ENCODE data around the gene MCM8. TPM values are rescaled to one million over a fixed set of nuclear protein-coding genes. Genes with fewer than 3 reads are reported as not detected.

MCM8 gene
- total and polyA plus RNA-seq, 2 experiments from 2014 or later, result 1.5 to 6.7 TPM

DNA sequence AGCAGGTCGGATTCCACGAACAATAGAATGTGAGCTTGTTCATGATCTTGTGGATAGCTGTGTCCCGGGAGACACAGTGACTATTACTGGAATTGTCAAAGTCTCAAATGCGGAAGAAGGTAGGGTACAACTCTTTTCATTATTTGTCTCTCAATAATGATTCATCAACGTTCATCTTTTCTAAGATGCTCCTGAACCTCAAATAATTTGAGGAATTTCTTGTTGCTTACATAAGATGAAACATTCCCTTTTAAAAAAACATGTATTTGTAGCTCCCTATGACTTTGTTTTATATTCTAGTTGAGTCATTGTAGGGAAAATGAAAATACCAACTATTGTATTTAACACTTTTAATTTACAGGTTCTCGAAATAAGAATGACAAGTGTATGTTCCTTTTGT is 17.0 kb downstream of the MCM8 start:
- Histone ChIP-seq H3K79me2 (no peaks in the 10 kb centered on the region), H3K9me2 (replicated peaks; ENCODE audit: insufficient read depth) (no peaks in the 10 kb centered on the region), H3K27ac (no peak overlapping the region), H3K4me2 (no peak overlapping the region), H2AFZ (no peak overlapping the region), H3K27me3 (no peaks in the 10 kb centered on the region), H4K20me1 (ENCODE audit: insufficient read depth, poor library complexity, severe bottlenecking) (no peaks in the 10 kb centered on the region), H3K4me3 (no peak overlapping the region), H3K4me1 (ENCODE audit: insufficient read depth) (peaks cover 4% of the 10 kb centered on the region), H3K9me3 (ENCODE audit: low read depth) (no peaks in the 10 kb centered on the region), H3K36me3 (replicated peaks; ENCODE audit: insufficient read depth, low read depth) (no peaks in the 10 kb centered on the region)
- 98% methylated on average over 6 of the region's 6 CpGs for WGBS (ENCODE audit: low lambda C conversion rate, missing lambda C conversion rate)
- DNase-seq (ENCODE audit: low spot score), result no peak
- no peak for TF ChIP-seq EZH2phosphoT487 (IDR thresholded peaks at IDR 0.05; ENCODE audit: low read depth, severe bottlenecking, unreplicated experiment)
- TF ChIP-seq EZH2 (IDR thresholded peaks at IDR 0.05; ENCODE audit: borderline replicate concordance), result no peak
- TF ChIP-seq, protein P1, sequence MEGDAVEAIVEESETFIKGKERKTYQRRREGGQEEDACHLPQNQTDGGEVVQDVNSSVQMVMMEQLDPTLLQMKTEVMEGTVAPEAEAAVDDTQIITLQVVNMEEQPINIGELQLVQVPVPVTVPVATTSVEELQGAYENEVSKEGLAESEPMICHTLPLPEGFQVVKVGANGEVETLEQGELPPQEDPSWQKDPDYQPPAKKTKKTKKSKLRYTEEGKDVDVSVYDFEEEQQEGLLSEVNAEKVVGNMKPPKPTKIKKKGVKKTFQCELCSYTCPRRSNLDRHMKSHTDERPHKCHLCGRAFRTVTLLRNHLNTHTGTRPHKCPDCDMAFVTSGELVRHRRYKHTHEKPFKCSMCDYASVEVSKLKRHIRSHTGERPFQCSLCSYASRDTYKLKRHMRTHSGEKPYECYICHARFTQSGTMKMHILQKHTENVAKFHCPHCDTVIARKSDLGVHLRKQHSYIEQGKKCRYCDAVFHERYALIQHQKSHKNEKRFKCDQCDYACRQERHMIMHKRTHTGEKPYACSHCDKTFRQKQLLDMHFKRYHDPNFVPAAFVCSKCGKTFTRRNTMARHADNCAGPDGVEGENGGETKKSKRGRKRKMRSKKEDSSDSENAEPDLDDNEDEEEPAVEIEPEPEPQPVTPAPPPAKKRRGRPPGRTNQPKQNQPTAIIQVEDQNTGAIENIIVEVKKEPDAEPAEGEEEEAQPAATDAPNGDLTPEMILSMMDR (IDR thresholded peaks at IDR 0.05; ENCODE audit: poor library complexity), result no peak

DNA sequence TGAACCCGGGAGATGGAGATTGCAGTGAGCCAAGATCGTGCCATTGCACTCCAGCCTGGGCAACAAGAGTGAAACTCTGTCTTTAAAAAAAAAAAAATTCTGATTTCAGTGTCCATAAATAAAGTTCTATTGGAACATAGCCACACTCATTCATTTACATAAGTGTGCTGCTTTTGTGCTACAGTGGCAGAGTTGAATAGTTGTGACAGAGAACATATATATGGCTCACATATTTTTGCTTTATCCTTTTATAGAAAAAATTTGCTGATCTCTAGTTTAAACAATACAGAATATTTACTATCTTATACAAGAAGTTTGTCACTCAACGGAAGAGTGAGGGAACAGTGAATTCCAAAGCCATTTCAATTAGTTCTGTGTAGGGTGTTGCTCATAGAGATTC is 18.0 kb downstream of the MCM8 start:
- no peaks in the 10 kb centered on the region for H3K36me3 ChIP-seq (replicated peaks; ENCODE audit: insufficient read depth, low read depth)
- H4K20me1 ChIP-seq (ENCODE audit: insufficient read depth, poor library complexity, severe bottlenecking), result no peaks in the 10 kb centered on the region
- no peaks in the 10 kb centered on the region for H3K27me3 ChIP-seq
- H3K4me3 ChIP-seq, result no peak overlapping the region
- H3K9me3 ChIP-seq (ENCODE audit: low read depth), result no peaks in the 10 kb centered on the region
- WGBS (ENCODE audit: low lambda C conversion rate, missing lambda C conversion rate), result 96% methylated on average over 3 of the region's 3 CpGs
- H3K4me1 ChIP-seq (ENCODE audit: insufficient read depth), result peaks cover 11% of the 10 kb centered on the region
- no peak overlapping the region for H3K4me2 ChIP-seq
- no peak for DNase-seq (ENCODE audit: low spot score)
- TF ChIP-seq, protein P1 (IDR thresholded peaks at IDR 0.05; ENCODE audit: poor library complexity), result no peak
- TF ChIP-seq EZH2phosphoT487 (IDR thresholded peaks at IDR 0.05; ENCODE audit: low read depth, severe bottlenecking, unreplicated experiment), result no peak
- no peak for TF ChIP-seq EZH2 (IDR thresholded peaks at IDR 0.05; ENCODE audit: borderline replicate concordance)
- no peaks in the 10 kb centered on the region for H3K9me2 ChIP-seq (replicated peaks; ENCODE audit: insufficient read depth)
- no peak overlapping the region for H3K27ac ChIP-seq
- H2AFZ ChIP-seq, result no peak overlapping the region
- no peaks in the 10 kb centered on the region for H3K79me2 ChIP-seq

DNA sequence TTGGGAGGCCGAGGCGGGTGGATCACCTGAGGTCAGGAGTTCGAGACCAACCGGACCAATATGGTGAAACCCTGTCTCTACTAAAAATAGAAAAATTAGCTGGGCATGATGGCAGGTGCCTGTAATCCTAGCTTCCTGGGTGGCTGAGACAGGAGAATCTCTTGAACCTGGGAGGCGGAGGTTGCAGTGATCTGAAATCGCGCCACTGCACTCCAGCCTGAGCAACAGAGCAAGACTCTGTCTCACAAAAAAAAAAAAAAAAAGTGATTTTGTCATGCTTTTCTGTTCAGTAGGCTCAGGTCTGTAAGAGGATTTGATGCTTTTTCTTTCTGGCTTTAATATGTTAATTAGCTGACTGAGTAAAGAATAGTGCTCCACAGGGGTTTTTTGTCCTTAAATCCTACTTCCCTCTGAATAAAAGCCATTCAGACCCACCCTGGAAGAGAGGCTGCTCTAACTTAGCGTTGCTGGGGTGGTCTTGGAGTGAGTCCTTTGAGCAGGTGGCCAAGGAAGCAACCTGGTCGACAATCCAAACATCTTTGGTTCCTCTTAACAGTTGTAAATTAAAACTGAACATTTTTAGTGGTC is 19.0 kb downstream of the MCM8 start:
- H3K9me3 ChIP-seq (ENCODE audit: low read depth), result no peaks in the 10 kb centered on the region
- H3K4me3 ChIP-seq, result no peak overlapping the region
- TF ChIP-seq, protein P1 (IDR thresholded peaks at IDR 0.05; ENCODE audit: poor library complexity), result no peak
- TF ChIP-seq EZH2 (IDR thresholded peaks at IDR 0.05; ENCODE audit: borderline replicate concordance) (no peak), EZH2phosphoT487 (IDR thresholded peaks at IDR 0.05; ENCODE audit: low read depth, severe bottlenecking, unreplicated experiment) (no peak)
- no peak overlapping the region for H3K4me2 ChIP-seq
- no peak overlapping the region for H2AFZ ChIP-seq
- H3K9me2 ChIP-seq (replicated peaks; ENCODE audit: insufficient read depth), result no peaks in the 10 kb centered on the region
- H3K36me3 ChIP-seq (replicated peaks; ENCODE audit: insufficient read depth, low read depth), result no peaks in the 10 kb centered on the region
- H3K27me3 ChIP-seq, result no peaks in the 10 kb centered on the region
- DNase-seq (ENCODE audit: low spot score), result no peak
- 78% methylated on average over 9 of the region's 9 CpGs for WGBS (ENCODE audit: low lambda C conversion rate, missing lambda C conversion rate)
- H3K27ac ChIP-seq, result no peak overlapping the region
- H3K79me2 ChIP-seq, result no peaks in the 10 kb centered on the region
- peaks cover 17% of the 10 kb centered on the region for H3K4me1 ChIP-seq (ENCODE audit: insufficient read depth)
- no peaks in the 10 kb centered on the region for H4K20me1 ChIP-seq (ENCODE audit: insufficient read depth, poor library complexity, severe bottlenecking)

DNA sequence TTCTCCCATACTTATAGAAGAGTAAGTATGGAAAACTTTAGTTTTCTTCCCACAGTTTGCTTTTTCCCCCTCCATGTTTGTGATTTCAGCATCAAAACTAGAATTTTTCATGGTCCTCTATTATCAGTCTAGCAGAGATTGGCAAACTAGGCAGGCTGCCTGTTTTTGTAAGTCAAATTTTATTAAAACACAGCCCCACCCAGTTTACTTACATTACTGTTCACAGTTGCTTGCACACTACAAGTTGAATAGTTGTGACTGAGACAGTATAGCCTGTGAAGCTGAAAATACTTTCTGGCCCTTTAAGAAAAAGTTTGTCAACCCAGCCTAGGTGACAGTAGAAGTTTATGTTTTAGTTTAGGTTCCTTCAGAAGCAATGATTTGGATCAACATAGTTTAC is 19.5 kb downstream of the MCM8 start:
- no peak for DNase-seq (ENCODE audit: low spot score)
- Histone ChIP-seq H3K9me2 (replicated peaks; ENCODE audit: insufficient read depth) (no peaks in the 10 kb centered on the region), H3K4me3 (no peak overlapping the region), H4K20me1 (ENCODE audit: insufficient read depth, poor library complexity, severe bottlenecking) (no peaks in the 10 kb centered on the region), H3K27me3 (no peaks in the 10 kb centered on the region), H2AFZ (no peak overlapping the region), H3K4me2 (no peak overlapping the region), H3K27ac (no peak overlapping the region), H3K9me3 (ENCODE audit: low read depth) (no peaks in the 10 kb centered on the region), H3K36me3 (replicated peaks; ENCODE audit: insufficient read depth, low read depth) (no peaks in the 10 kb centered on the region), H3K4me1 (ENCODE audit: insufficient read depth) (peaks cover 17% of the 10 kb centered on the region), H3K79me2 (no peaks in the 10 kb centered on the region)
- TF ChIP-seq EZH2phosphoT487 (IDR thresholded peaks at IDR 0.05; ENCODE audit: low read depth, severe bottlenecking, unreplicated experiment) (no peak), EZH2 (IDR thresholded peaks at IDR 0.05; ENCODE audit: borderline replicate concordance) (no peak)
- TF ChIP-seq, protein P1 (IDR thresholded peaks at IDR 0.05; ENCODE audit: poor library complexity), result no peak

Measured in hepatocyte (in vitro differentiated cells).